HG03039 (cell line): Measurements from ENCODE around the gene CHORDC1.
"Not testable (repeated sequence)": the region's sequence is repeated elsewhere in the genome, so short reads cannot be mapped to it uniquely, and the experiment has no call there.

Experiments
- ATAC-seq: cut with Tn5 transposase; IDR thresholded peaks from one replicate; pipeline ENCODE4 v1.9.1; 2021; ENCODE audit warnings: mild to moderate bottlenecking, moderate library complexity; ENCODE audit not compliant: unreplicated experiment

The CHORDC1 gene

GRCh38 chr11:90222459-90223247 is at the start of gene CHORDC1:
CHORDC1 (minus strand) TSS chr11:90223049; CDS start chr11:90222954, 95 bp downstream.
- ATAC-seq = peak; percentile 94

GRCh38 chr11:90257158-90257525 is 34.3 kb upstream of the CHORDC1 start:
- ATAC-seq = no peak

DNA sequence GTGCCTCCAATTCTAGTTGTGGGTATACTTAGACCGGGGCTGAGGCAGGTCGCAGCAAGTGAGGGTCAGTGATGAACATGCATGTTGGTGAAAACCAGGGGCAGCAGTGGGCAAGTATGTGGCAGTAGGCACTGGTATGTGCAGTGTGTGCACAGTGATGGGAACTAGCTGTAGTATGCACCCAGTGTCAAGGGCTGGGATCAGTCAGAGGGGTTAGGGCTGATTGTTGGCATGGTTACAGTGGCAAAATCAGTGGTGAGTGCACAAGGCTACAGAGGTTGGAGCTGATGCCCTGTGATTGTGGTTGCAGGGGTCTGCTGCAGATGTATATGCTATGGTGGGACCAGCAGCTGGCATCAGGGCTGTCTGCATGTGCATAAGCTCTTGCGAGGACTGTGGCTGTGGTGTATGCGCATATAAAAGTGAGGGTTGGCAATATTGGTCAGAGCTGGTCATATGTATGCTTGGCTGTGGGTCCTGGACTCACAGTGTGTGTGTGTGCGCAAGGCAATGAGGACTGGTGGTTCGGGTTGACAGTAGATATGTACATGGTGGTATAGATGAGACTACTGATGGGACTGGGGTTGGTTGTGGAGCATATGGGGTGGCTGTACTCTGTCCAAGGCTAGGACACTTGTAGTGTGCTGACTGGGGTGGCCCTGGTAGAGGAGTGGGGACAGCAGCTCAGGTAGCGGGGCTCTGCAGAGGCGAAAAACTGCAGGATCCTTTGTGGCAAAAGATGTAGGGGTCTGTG is 33.7 kb upstream of the CHORDC1 start:
- no peak for ATAC-seq

DNA sequence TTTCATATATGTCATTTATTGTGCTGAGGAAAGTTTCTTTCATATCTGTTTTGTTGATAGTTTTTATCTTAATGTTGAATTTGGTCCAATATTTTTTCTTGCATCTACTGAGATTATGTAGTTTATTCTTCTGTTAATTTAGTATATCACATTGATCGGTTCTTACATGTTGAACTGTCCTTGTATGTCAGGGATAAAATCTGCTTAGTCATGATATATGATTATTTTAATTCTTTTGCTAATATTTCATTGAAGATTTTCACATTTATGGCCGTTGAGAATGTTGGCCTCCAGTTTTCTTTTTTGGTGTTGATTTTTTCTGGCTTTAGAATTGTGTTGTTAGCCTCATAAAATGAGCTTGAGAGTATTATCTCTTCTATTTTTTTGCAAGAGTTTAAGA is 31.2 kb upstream of the CHORDC1 start:
- no peak for ATAC-seq

GRCh38 chr11:90252053-90252452 is 29.2 kb upstream of the CHORDC1 start:
- no peak for ATAC-seq

- no peak for ATAC-seq
Measured at GRCh38 chr11:90251599-90251998, 28.8 kb upstream of the CHORDC1 start.

- no peak for ATAC-seq
Measured at GRCh38 chr11:90250970-90251369, 28.1 kb upstream of the CHORDC1 start.

DNA sequence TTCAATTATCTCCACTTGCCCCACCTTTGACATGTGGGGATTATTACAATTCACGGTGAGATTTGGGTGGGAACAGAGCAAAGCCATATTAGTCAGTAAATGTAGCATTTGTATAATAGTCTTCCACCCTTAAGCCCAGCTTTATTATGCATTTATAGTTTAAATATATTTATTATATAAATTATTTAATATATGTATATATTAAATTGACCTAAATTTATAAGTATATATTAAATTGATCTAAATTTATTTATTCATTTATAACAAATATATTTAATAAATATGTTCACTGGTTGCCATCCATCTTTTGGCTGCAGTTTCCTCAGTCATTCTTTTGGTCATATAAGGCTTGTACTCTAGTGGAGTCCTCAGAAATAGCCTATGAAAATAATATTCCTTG is 23.6 kb upstream of the CHORDC1 start:
- no peak for ATAC-seq

GRCh38 chr11:90243534-90243933 is 20.7 kb upstream of the CHORDC1 start:
- no peak for ATAC-seq

DNA sequence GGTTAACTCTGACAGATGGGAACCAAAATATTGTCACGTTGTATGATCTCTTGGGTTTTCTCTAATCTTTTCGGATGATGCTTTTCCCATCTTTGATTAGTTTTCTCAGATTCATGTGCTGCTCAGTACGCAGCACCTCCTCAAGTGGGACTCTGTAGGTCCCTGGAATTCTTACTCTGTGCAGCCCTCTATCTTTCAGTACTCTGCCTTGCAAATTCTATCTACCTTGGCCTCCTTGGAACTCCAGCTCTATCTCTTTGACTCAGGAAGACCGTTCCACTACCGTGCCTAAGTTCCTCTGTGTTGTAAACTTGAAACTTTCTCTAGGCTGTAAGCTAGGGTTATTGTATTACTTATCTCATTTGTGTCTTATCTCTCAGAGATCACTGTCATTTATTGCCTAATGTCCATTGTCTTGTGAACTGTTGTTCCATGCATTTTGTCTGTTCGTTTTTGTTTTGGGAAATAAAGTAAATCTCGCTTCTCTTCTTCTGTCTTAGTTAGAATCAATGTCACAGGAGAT is 20.1 kb upstream of the CHORDC1 start:
- no peak for ATAC-seq

GRCh38 chr11:90241414-90241813 is 18.6 kb upstream of the CHORDC1 start:
- no peak for ATAC-seq

DNA sequence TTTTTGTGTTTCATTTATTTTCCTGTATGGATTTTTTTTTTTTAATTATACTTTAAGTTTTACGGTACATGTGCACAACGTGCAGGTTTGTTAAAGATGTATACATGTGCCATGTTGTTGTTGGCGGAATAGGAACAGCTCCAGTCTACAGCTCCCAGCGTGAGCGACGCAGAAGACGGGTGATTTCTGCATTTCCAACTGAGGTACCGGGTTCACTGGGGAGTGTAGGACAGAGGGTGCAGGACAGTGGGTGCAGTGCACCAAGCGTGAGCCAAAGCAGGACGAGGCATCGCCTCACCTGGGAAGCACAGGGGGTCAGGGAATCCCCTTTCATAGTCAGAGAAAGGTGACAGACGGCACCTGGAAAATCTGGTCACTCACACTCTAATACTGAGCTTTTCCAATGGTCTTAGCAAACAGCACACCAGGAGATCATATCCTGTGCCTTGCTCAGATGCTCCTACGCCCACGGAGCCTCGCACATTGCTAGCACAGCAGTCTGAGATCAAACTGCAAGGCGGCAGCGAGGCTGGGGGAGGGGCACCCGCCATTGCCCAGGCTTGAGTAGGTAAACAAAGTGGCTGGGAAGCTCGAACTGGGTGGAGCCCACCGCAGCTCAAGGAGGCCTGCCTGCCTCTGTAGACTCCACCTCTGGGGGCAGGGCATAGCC is 17.3 kb upstream of the CHORDC1 start:
- not testable (repeated sequence) for ATAC-seq

- no peak for ATAC-seq
Measured at GRCh38 chr11:90237004-90237403, 14.2 kb upstream of the CHORDC1 start.

DNA sequence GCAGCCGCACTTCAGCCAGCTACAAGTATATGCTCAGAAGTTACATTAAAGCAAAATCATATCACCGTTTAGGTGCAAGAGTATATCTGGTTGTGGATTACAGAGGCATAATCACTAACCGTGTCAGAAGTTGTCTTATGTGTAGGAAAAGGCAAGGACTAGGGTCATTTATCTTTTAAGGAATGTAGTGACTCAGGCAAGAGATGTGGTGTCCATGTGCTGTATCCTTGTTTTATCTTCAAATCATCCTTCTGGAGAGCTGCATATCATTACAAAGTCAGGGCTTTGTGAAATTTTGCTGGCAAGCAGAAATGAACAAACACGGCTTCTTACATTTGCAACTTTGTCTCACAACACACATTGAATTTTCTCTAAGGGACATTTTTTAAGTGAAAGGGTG is 12.7 kb upstream of the CHORDC1 start:
- no peak for ATAC-seq

DNA sequence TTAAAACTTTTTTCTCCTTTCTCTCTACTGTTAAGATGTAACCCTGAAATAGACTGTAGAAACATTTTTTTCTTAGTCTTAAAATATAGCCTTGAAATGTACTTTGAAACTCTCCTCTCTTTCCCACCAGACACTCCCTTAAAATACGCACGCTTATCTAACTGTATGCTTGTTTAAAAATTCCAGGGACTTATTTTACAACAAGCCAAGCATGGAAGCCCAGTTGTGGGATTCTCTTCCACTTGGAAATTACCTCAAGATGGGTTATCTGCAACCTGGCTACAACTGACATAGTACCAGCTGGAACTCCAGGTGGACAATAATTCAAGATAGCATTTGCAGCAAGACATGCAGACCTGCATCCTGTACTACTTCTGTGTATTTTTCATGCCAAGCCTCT is 12.1 kb upstream of the CHORDC1 start:
- no peak for ATAC-seq

DNA sequence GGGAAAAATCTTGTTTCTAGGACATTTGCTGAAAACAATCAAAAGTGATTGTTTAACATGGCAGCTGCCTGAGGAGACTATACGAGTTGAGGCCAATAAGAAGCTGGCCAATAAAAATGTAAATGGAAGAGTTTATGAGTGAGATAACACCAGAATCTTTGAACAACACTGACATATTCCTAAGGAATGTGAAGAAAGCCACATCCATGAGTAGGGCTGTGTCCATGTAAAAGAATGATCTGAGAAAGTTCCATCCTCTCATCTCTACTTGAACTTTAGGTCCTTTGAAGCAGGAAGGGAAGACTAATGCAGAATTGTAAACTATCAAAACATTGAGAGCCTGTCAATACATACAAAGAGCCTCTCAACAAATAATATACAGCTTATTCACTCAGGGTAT is 6.9 kb upstream of the CHORDC1 start:
- no peak for ATAC-seq

- ATAC-seq = no peak
Measured at GRCh38 chr11:90228056-90228455, 5.2 kb upstream of the CHORDC1 start.

DNA sequence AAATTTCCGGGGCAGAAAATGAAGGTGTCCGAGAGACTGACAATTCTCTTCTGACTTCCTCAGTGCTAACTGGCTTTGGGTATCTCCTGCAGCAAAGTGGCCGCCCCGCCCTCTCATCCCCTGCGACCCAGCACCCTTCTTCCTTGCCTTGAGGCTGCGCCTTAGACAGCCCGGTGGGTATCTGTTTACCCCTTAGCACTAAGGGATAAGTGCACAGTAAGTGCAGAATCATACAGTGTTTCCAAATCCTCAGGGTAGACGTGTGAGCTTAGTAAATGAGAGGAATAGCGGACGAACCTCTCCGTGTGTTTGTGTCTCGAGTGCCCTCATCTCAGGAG is 368 bp upstream of the CHORDC1 start:
- peak; percentile 43 for ATAC-seq

DNA sequence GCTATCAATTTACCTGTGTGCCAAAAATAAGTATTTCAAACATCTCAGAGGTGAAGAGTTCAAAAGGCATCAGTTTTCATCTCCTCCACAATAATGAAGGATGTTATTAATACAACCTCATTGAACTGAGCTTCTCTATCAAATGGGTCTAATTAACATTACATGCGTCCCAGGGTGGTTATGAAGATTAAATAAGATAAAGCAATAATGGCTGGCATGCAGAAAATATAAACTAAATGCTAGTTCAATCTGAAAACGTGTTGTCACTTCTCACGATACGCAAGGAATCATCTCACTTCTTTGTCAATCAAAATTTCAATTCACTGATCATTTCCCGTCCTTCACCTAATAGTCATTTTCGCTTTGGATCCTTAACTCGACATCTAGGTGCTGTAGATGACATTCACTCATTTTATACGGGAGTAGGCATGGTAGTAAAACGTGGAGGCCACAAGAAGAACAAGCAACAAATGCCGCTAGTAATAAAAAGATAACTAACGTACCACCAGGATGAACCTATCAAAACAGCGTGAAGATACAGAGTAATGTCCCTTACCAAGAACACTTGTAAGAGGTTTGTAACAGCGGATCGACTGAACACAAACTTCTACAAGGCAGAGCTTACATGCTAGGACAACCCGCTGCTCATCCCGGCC is 918 bp downstream of the CHORDC1 start:
- no peak for ATAC-seq

GRCh38 chr11:90220391-90220790 is 2.5 kb downstream of the CHORDC1 start:
- no peak for ATAC-seq

DNA sequence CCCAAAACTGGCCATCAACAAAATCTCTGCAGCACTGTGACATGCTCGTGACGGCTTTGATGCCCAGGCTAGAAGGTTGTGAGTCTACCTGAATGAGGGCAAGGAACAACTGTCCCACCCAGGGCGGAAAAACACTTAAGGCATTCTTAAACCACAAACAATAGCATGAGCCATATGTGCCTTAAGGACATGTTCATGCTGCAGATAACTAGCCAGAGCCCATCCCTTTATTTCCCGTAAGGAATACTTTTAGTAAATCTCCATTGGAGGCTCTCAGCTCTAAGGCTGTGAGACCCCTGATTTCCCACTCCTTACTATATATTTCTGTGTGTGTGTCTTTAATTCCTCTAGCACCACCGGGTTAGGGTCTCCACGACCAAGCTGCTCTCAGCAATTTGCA is 3.4 kb downstream of the CHORDC1 start:
- no peak for ATAC-seq
